Measurements from ENCODE around the gene KRT40. TPM values are rescaled to one million over a fixed set of nuclear protein-coding genes. Genes with fewer than 3 reads are reported as not detected.

KRT40 gene
- total RNA-seq (2021; fragmentation: NEBNext Ultra II Directional; extraction: Animal tissue kit (Norgen Biotek cat#: 25700)) (not detected in 2 replicates), polyA plus RNA-seq (2011; rRNA removed) (not detected in 2 replicates), polyA minus RNA-seq (2011; rRNA and poly(A)+ RNA removed) (not detected in 2 replicates)
- polyA plus RNA-seq (2011; cell fraction: cytosol; rRNA removed) = not detected
- polyA plus RNA-seq (2011; cell fraction: nucleus; rRNA removed) = not detected
- not detected in 4 replicates for polyA plus RNA-seq (2012, experiment 1 of 2)
- not detected for polyA plus RNA-seq (2012, experiment 2 of 2)
- polyA plus RNA-seq (2013, experiment 1 of 2) = not detected
- not detected for polyA plus RNA-seq (2013, experiment 2 of 2)
- not detected for polyA minus RNA-seq (2011; cell fraction: cytosol; rRNA and poly(A)+ RNA removed)
- polyA minus RNA-seq (2011; cell fraction: nucleus; rRNA and poly(A)+ RNA removed) = not detected
- long read RNA-seq, experiment 1 = 0 reads
- long read RNA-seq, experiment 2 = 0 reads

- no peak for FAIRE-seq
- ChIA-PET POLR2A (ENCODE audit: partially characterized antibody) (no interaction called here), CTCF (ENCODE audit: partially characterized antibody) (no interaction called here)
- TF ChIP-seq YY1 (IDR thresholded peaks at IDR 0.05; ENCODE audit: low read depth, low read length) (no peak), CBX5 (IDR thresholded peaks at IDR 0.05; ENCODE audit: low read depth, low read length) (no peak), NANOG (IDR thresholded peaks at IDR 0.05; ENCODE audit: insufficient read depth, low read depth, low read length, poor library complexity, severe bottlenecking) (no peak), RXRA (IDR thresholded peaks at IDR 0.05; ENCODE audit: insufficient read depth, low read depth, low read length) (no peak), HDAC2 (IDR thresholded peaks at IDR 0.05; ENCODE audit: borderline replicate concordance in 1 of 2, low read depth in 2 of 2, low read length in 2 of 2) (no peak), RFX5 (IDR thresholded peaks at IDR 0.05; ENCODE audit: borderline replicate concordance, low read depth, low read length) (no peak), SIN3A (conservative IDR thresholded peaks at IDR 0.05 in 1 of 2, IDR thresholded peaks at IDR 0.05 in 1 of 2; ENCODE audit: low read depth in 1 of 2, low read length in 2 of 2) (no peak), KDM4A (IDR thresholded peaks at IDR 0.05; ENCODE audit: low read depth, low read length, severe bottlenecking) (no peak), CHD2 (IDR thresholded peaks at IDR 0.05; ENCODE audit: low read length) (no peak), KDM1A (IDR thresholded peaks at IDR 0.05; ENCODE audit: borderline replicate concordance, low read length) (no peak), FOSL1 (IDR thresholded peaks at IDR 0.05; ENCODE audit: insufficient read depth, low read depth, low read length) (no peak), NRF1 (IDR thresholded peaks at IDR 0.05; ENCODE audit: low read depth, low read length) (no peak)
Observed at GRCh38 chr17:40984226-40984625, at the start of gene KRT40. TSS of gene KRT40 (minus strand) at chr17:40984326. CDS start at chr17:40984273, 53 bp downstream.

More at GRCh38 chr17:40984226-40984625, at the start of gene KRT40:
- H3K4me2 ChIP-seq (ENCODE audit: insufficient read depth in 1 of 2, low read depth in 2 of 2, low read length in 2 of 2) = no peak within 1 kb of the TSS
- H3K4me3 ChIP-seq (ENCODE audit: extremely low read depth in 1 of 4, insufficient read depth in 2 of 4, low read depth in 3 of 4, low read length in 4 of 4) = no peak within 1 kb of the TSS
- H2BK15ac ChIP-seq (ENCODE audit: low read length) = no peak within 1 kb of the TSS
- peak within 1 kb of the TSS; percentile 34; the same call in 1 of the 2 replicates for H2AFZ ChIP-seq (ENCODE audit: low read length)
- no peak within 1 kb of the TSS for H3K4ac ChIP-seq (replicated peaks; ENCODE audit: insufficient read length, low read depth, low read length)
- peaks cover 0 to 1% (median 0%) of the 10 kb centered on the region in 4 experiments; a peak in 1 of 7 replicates for H3K27me3 ChIP-seq (replicated peaks in 1 of 4; ENCODE audit: control insufficient read depth in 3 of 4, extremely low read depth in 1 of 4, insufficient read depth in 3 of 4, low read length in 3 of 4)
- no peak within 1 kb of the TSS for H3K18ac ChIP-seq (ENCODE audit: extremely low read depth, low read length)
- H2BK120ac ChIP-seq (replicated peaks; ENCODE audit: low read depth, low read length) = no peak within 1 kb of the TSS
- no peaks in the 10 kb centered on the region for H3K36me3 ChIP-seq (ENCODE audit: control insufficient read depth in 2 of 4, insufficient read depth in 4 of 4, low read length in 3 of 4)
- no peak within 1 kb of the TSS for H4K8ac ChIP-seq (ENCODE audit: extremely low read depth, insufficient read depth, low read length)
- H2BK12ac ChIP-seq (ENCODE audit: low read depth, low read length) = no peak within 1 kb of the TSS
- no peaks in the 10 kb centered on the region for H3K79me1 ChIP-seq (ENCODE audit: low read depth, low read length)
- DNase-seq (ENCODE audit: low read depth in 1 of 2, low spot score in 2 of 2) = no peak
- no peak within 1 kb of the TSS for H4K5ac ChIP-seq (ENCODE audit: insufficient read length, low read depth, low read length)
- no peak within 1 kb of the TSS for H3K14ac ChIP-seq (ENCODE audit: insufficient read length)
- H4K20me1 ChIP-seq (replicated peaks in 1 of 2; ENCODE audit: control insufficient read depth in 1 of 2, insufficient read depth in 2 of 2, low read length in 2 of 2) = no peaks in the 10 kb centered on the region
- no peak within 1 kb of the TSS for H3K27ac ChIP-seq (ENCODE audit: low read depth, low read length)
- H3K56ac ChIP-seq (replicated peaks; ENCODE audit: insufficient read length, low read depth, low read length) = no peak within 1 kb of the TSS
- no peak within 1 kb of the TSS for H2BK5ac ChIP-seq (ENCODE audit: low read depth, low read length)
- H3K9ac ChIP-seq (replicated peaks in 1 of 4; ENCODE audit: extremely low read depth in 1 of 4, low read depth in 3 of 4, low read length in 3 of 4) = no peak within 1 kb of the TSS
- peaks cover 3 to 8% (median 6%) of the 10 kb centered on the region in 4 experiments; a peak in 4 of 7 replicates for H3K4me1 ChIP-seq (replicated peaks in 1 of 4; ENCODE audit: control insufficient read depth in 3 of 4, insufficient read depth in 4 of 4, low read length in 3 of 4)
- H3K23ac ChIP-seq (ENCODE audit: insufficient read length) = no peak within 1 kb of the TSS
- WGBS, 2 experiments (ENCODE audit: extremely low coverage in 1 of 2, insufficient coverage in 1 of 2, insufficient read length in 1 of 2, insufficient replicate concordance in 2 of 2, low coverage in 1 of 2, low lambda C conversion rate in 2 of 2, missing lambda C conversion rate in 1 of 2) = 91% methylated on average over 3 of the region's 3 CpGs; no CpG with 5 or more reads in 1 of the 2 experiments
- H3K9me3 ChIP-seq (ENCODE audit: insufficient read depth in 2 of 2, low read depth in 1 of 2, low read length in 1 of 2) = no peaks in the 10 kb centered on the region; a peak in 1 of 4 replicates
- no peak within 1 kb of the TSS for H4K91ac ChIP-seq (replicated peaks; ENCODE audit: insufficient read length, low read length)
- no peaks in the 10 kb centered on the region for H3K79me2 ChIP-seq (ENCODE audit: control insufficient read depth in 1 of 2, insufficient read depth in 2 of 2, low read length in 2 of 2)
- H3K23me2 ChIP-seq (ENCODE audit: low read depth, low read length) = no peaks in the 10 kb centered on the region
- no peak within 1 kb of the TSS for H2AK5ac ChIP-seq (ENCODE audit: low read depth, low read length)
- H2BK20ac ChIP-seq (ENCODE audit: low read length) = no peak within 1 kb of the TSS

All from H1 (cell line).